H9 (cell line): ENCODE measurements around the gene KLRB1. TPM values are rescaled to one million over a fixed set of nuclear protein-coding genes. Genes with fewer than 3 reads are reported as not detected.

ENCODE experiments used
- DNase-seq: peaks from one replicate; pipeline ENCODE4 v3.0.0-alpha.2; 2017
- H2AFZ ChIP-seq: one replicate; pipeline ENCODE4 v1.6.1; 2013; ENCODE audit warnings: mild to moderate bottlenecking, low read length, control low read depth, moderate library complexity
- H2AK5ac ChIP-seq: 2 replicates; pipeline ENCODE4 v1.6.1; 2013; ENCODE audit warnings: low read length, control low read depth, mixed read lengths; ENCODE audit not compliant: insufficient read length
- H2BK120ac ChIP-seq: one replicate; pipeline ENCODE4 v1.6.1; 2013; ENCODE audit warnings: low read depth, mild to moderate bottlenecking, low read length, control low read depth, inconsistent platforms; ENCODE audit not compliant: poor library complexity, severe bottlenecking
- H2BK12ac ChIP-seq: 2 replicates; pipeline ENCODE4 v1.6.1; 2013; ENCODE audit warnings: low read length, control low read depth, mixed read lengths, low read depth; ENCODE audit not compliant: insufficient read length
- H2BK15ac ChIP-seq: 2 replicates; pipeline ENCODE4 v1.6.1; 2013; ENCODE audit warnings: low read depth, low read length, control low read depth
- H2BK20ac ChIP-seq: one replicate; pipeline ENCODE4 v1.6.1; 2013; ENCODE audit warnings: low read depth, mild to moderate bottlenecking, low read length, control low read depth, inconsistent platforms; ENCODE audit not compliant: poor library complexity, severe bottlenecking
- H2BK5ac ChIP-seq: 2 replicates; pipeline ENCODE4 v1.6.1; 2013; ENCODE audit warnings: low read length, control low read depth, mixed read lengths; ENCODE audit not compliant: insufficient read length
- H3K14ac ChIP-seq: 2 replicates; pipeline ENCODE4 v1.6.1; 2013; ENCODE audit warnings: low read length, control low read depth; ENCODE audit not compliant: insufficient read depth
- H3K18ac ChIP-seq: 2 replicates; pipeline ENCODE4 v1.6.1; 2013; ENCODE audit warnings: low read depth, mild to moderate bottlenecking, mixed read lengths, low read length, control low read depth; ENCODE audit not compliant: insufficient read length
- H3K23ac ChIP-seq: 2 replicates; pipeline ENCODE4 v1.6.1; 2013; ENCODE audit warnings: low read length, control low read depth, mixed read lengths, low read depth; ENCODE audit not compliant: insufficient read length
- H3K23me2 ChIP-seq: 2 replicates; pipeline ENCODE4 v1.6.1; 2013; ENCODE audit warnings: low read depth, mild to moderate bottlenecking, mixed read lengths, low read length, control low read depth; ENCODE audit not compliant: insufficient read length, poor library complexity, severe bottlenecking
- H3K27ac ChIP-seq: 2 replicates; pipeline ENCODE4 v1.5.1; 2013; ENCODE audit warnings: low read length, control low read depth, mixed read lengths, low read depth; ENCODE audit not compliant: insufficient read length
- H3K27me3 ChIP-seq: 2 replicates; pipeline ENCODE4 v1.6.1; 2013; ENCODE audit warnings: low read length, control low read depth, inconsistent platforms; ENCODE audit not compliant: insufficient read depth
- H3K4ac ChIP-seq: 2 replicates; pipeline ENCODE4 v1.6.1; 2013; ENCODE audit warnings: low read depth, mild to moderate bottlenecking, control low read depth, inconsistent platforms, low read length, moderate library complexity
- H3K4me1 ChIP-seq: 2 replicates; pipeline ENCODE4 v1.6.1; 2013; ENCODE audit warnings: low read length, control low read depth, inconsistent platforms; ENCODE audit not compliant: insufficient read depth
- H3K4me2 ChIP-seq: 2 replicates; pipeline ENCODE4 v1.6.1; 2013; ENCODE audit warnings: low read length, control low read depth, mixed read lengths; ENCODE audit not compliant: insufficient read length, insufficient read depth
- H3K56ac ChIP-seq: 2 replicates; pipeline ENCODE4 v1.6.1; 2013; ENCODE audit warnings: low read depth, mild to moderate bottlenecking, mixed read lengths, low read length, control low read depth; ENCODE audit not compliant: insufficient read length
- H3K79me1 ChIP-seq: 2 replicates; pipeline ENCODE4 v1.6.1; 2013; ENCODE audit warnings: low read depth, mild to moderate bottlenecking, moderate library complexity, low read length, control low read depth, inconsistent platforms; ENCODE audit not compliant: insufficient read depth, poor library complexity, severe bottlenecking
- H3K79me2 ChIP-seq: 2 replicates; pipeline ENCODE4 v1.6.1; 2013; ENCODE audit warnings: low read length, control low read depth, inconsistent platforms; ENCODE audit not compliant: insufficient read depth
- H3K9ac ChIP-seq: 2 replicates; pipeline ENCODE4 v1.6.1; 2013; ENCODE audit warnings: low read length, control low read depth, mixed read lengths; ENCODE audit not compliant: insufficient read length; ENCODE audit errors: extremely low read depth
- H3K9me3 ChIP-seq: one replicate; pipeline ENCODE4 v1.6.1; 2013; ENCODE audit warnings: low read depth, low read length, inconsistent platforms; ENCODE audit not compliant: control insufficient read depth
- H3T11ph ChIP-seq: one replicate; pipeline ENCODE4 v1.6.1; 2013; ENCODE audit warnings: mild to moderate bottlenecking, low read length, control low read depth, inconsistent platforms
- H4K20me1 ChIP-seq: one replicate; pipeline ENCODE4 v1.6.1; 2013; ENCODE audit not compliant: control insufficient read depth, insufficient read length, insufficient read depth
- H4K5ac ChIP-seq: 2 replicates; pipeline ENCODE4 v1.6.1; 2013; ENCODE audit warnings: low read depth, mild to moderate bottlenecking, mixed read lengths, low read length, control low read depth; ENCODE audit not compliant: insufficient read length
- H4K8ac ChIP-seq: replicated peaks from 2 replicates; pipeline ENCODE4 v1.6.1; 2013; ENCODE audit warnings: low read length, control low read depth, mixed read lengths, low read depth; ENCODE audit not compliant: insufficient read length
- H4K91ac ChIP-seq: 2 replicates; pipeline ENCODE4 v1.6.1; 2013; ENCODE audit warnings: low read depth, mild to moderate bottlenecking, moderate library complexity, mixed read lengths, low read length, control low read depth; ENCODE audit not compliant: insufficient read length
- H3K27ac Mint-ChIP-seq, 3 experiments: 2 replicates in 2 of 3; 3 replicates in 1 of 3; pipeline ENCODE4 v1.8.0; 2020 to 2021; ENCODE audit warnings: mixed read lengths in 3 of 3, mild to moderate bottlenecking in 1 of 3, moderate library complexity in 1 of 3
- H3K27me3 Mint-ChIP-seq: 2 replicates; pipeline ENCODE4 v1.8.0; 2021; ENCODE audit warnings: low read depth, mild to moderate bottlenecking, moderate library complexity, mixed read lengths
- H3K36me3 Mint-ChIP-seq, 3 experiments: 2 replicates in 2 of 3; 3 replicates in 1 of 3; pipeline ENCODE4 v1.8.0; 2020 to 2021; ENCODE audit warnings: low read depth in 3 of 3, mixed read lengths in 3 of 3; ENCODE audit not compliant: insufficient read depth in 1 of 3
- H3K4me1 Mint-ChIP-seq, 2 experiments: 2 replicates each; pipeline ENCODE4 v1.8.0; 2020; ENCODE audit warnings: mixed read lengths in 2 of 2
- H3K4me3 Mint-ChIP-seq, 2 experiments: 2 replicates in 1 of 2; 3 replicates in 1 of 2; pipeline ENCODE4 v1.8.0; 2020 to 2021; ENCODE audit warnings: mild to moderate bottlenecking in 2 of 2, mixed read lengths in 2 of 2, moderate library complexity in 1 of 2
- H3K9me3 Mint-ChIP-seq, 2 experiments: 2 replicates in 1 of 2; 3 replicates in 1 of 2; pipeline ENCODE4 v1.8.0; 2020; ENCODE audit warnings: mild to moderate bottlenecking in 2 of 2, mixed read lengths in 2 of 2, moderate library complexity in 1 of 2
- CTCF ChIP-seq: fragments of 200-600 bp; sonication (generic); conservative IDR thresholded peaks from 3 replicates; pipeline ENCODE4 v1.8.0; 2021; ENCODE audit warnings: antibody characterized with exemption, mild to moderate bottlenecking
- WGBS: extraction: QIAGEN DNeasy Blood & Tissue Kit; methylation state at CpG from one replicate; pipeline ENCODE4 v1.1.7; 2013; ENCODE audit warnings: missing lambda C conversion rate, low lambda C conversion rate, mixed read lengths; ENCODE audit not compliant: insufficient read length; ENCODE audit errors: extremely low coverage; 5-methylcytosine and 5-hydroxymethylcytosine counted together
- total RNA-seq: library from RNA; stranded (reverse); gene quantifications from 2 replicates; pipeline ENCODE4 v1.2.1, GENCODE V29; 2021

KLRB1 gene
- total RNA-seq, 1 experiment from 2014 or later = 0.15 TPM

GRCh38 chr12:9626821-9627220, 19.1 kb upstream of the KLRB1 start:
- H3T11ph ChIP-seq = no peak overlapping the region
- no peak overlapping the region for H3K4ac ChIP-seq
- Mint-ChIP-seq H3K4me1 (no peaks in the 10 kb centered on the region), H3K27ac (no peak overlapping the region), H3K9me3 (peaks cover 6 to 8% of the 10 kb centered on the region in 2 experiments; a peak in 4 of 5 replicates), H3K4me3 (no peak overlapping the region), H3K27me3 (peaks cover 2% of the 10 kb centered on the region; the same call in 1 of the 2 replicates), H3K36me3 (no peaks in the 10 kb centered on the region; a peak in 2 of 7 replicates)
- H2BK5ac ChIP-seq = no peak overlapping the region
- TF ChIP-seq CTCF = no peak
- H3K79me1 ChIP-seq = no peaks in the 10 kb centered on the region
- H3K14ac ChIP-seq = no peak overlapping the region
- H3K18ac ChIP-seq = no peak overlapping the region
- no peak for DNase-seq
- no peak overlapping the region for H3K27ac ChIP-seq
- no peak overlapping the region for H4K91ac ChIP-seq
- H3K4me1 ChIP-seq = no peaks in the 10 kb centered on the region
- H3K79me2 ChIP-seq = no peaks in the 10 kb centered on the region
- no peak overlapping the region for H3K56ac ChIP-seq
- H4K5ac ChIP-seq = no peak overlapping the region
- no peaks in the 10 kb centered on the region for H4K20me1 ChIP-seq
- H3K4me2 ChIP-seq = no peak overlapping the region
- H3K23ac ChIP-seq = no peak overlapping the region
- no peak overlapping the region for H2BK15ac ChIP-seq
- no peak overlapping the region for H2BK120ac ChIP-seq
- WGBS = no CpG with 5 or more reads among the region's 2 CpGs
- no peaks in the 10 kb centered on the region for H3K27me3 ChIP-seq
- no peaks in the 10 kb centered on the region for H3K23me2 ChIP-seq
- no peak overlapping the region for H2AFZ ChIP-seq
- no peak overlapping the region for H4K8ac ChIP-seq
- no peak overlapping the region for H3K9ac ChIP-seq
- no peak overlapping the region for H2BK12ac ChIP-seq
- H3K9me3 ChIP-seq = no peaks in the 10 kb centered on the region
- no peak overlapping the region for H2AK5ac ChIP-seq
- no peak overlapping the region for H2BK20ac ChIP-seq
